Ammon's horn (tissue), 1 donor: ENCODE results near the gene SUCLG2.
"Not testable (repeated sequence)": the region's sequence is repeated elsewhere in the genome, so short reads cannot be mapped to it uniquely, and the experiment has no call there.

ENCODE experiments used
- DNase-seq: peaks from one replicate; pipeline ENCODE4 v3.0.0-alpha.2; 2016; ENCODE audit warnings: low spot score

The SUCLG2 gene

DNA sequence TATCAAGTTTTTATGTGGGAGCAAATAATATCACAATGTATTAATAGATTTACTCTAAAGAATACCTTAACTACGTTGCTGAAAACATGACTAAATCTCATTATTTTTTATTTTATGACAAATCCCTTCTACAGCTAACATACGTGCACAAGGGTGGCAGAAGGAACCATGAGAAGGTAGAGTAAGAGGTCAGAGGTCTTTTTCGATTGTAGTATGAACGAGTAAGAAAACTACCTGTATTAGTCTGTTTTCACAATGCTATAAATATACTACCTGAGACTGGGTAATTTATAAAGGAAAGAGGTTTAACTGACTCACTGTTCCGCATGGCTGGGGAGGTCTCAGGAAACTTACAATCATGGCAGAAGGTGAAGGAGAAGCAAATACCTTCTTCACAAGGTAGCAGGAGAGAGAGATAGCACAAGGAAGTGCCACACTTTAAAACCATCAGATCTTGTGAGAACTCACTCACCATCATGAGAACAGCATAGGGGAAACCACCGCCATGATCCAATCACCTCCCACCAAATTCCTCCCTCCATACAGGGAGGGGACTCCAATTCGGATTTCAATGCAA lies 95.3 kb downstream of the SUCLG2 start:
- no peak for DNase-seq

DNA sequence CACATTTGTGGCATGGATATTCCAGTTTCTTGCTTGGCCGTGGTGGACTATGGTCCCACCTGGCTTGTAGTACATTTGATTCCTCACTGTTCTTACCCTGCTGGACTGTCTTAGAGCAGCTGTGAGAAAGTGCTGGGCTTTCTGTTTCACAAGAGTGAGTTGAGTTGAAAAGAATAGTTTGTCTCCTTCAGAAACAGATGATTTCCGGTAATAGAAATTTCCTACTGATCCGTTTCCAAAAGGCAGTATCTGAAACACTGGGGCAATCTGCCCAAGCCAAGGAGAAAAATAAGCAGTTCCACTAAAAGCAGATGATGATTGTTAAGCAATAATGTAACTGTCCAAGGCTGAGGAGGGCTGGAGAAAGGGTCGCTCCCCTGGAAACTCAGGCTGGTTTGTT lies 96.0 kb downstream of the SUCLG2 start:
- no peak for DNase-seq

GRCh38 chr3:67557848-67558355 lies 96.5 kb downstream of the SUCLG2 start:
- DNase-seq, result no peak

DNA sequence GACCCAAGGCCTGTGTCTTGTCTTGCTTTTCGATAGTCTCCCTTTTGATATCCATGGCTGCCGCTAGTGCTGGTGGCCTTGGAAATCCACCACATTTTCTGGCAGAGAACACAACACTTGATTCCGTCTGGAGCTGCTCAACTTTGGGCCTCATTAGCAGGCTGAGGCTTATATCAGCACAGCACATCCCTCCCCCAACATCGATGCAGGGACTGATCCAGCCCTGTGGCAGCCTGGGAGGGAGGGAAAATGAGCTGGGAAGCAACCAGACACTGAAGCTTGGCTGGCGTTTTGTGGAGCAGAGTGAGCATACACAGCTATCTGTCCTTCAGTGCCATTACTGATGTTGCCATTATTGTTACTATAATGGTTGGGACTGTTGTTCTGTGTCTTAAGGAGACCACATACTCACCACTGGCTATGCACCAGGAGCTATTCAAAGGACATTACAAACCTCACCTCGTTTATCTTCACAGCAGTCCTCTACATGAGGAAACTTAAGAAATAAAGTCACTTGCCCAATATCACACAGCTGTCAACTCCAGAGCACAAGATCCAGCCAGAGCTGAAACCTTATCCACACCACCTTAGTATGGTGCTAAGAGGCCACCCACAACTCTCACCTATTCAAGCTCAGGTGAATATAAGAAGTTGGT lies 102.9 kb downstream of the SUCLG2 start:
- peak; percentile 11 for DNase-seq

- DNase-seq, result no peak
Observed at GRCh38 chr3:67550541-67550940, 103.9 kb downstream of the SUCLG2 start.

- not testable (repeated sequence) for DNase-seq
Observed at GRCh38 chr3:67542502-67543250, 111.7 kb downstream of the SUCLG2 start.

- no peak for DNase-seq
Observed at GRCh38 chr3:67540198-67540894, 114.1 kb downstream of the SUCLG2 start.

DNA sequence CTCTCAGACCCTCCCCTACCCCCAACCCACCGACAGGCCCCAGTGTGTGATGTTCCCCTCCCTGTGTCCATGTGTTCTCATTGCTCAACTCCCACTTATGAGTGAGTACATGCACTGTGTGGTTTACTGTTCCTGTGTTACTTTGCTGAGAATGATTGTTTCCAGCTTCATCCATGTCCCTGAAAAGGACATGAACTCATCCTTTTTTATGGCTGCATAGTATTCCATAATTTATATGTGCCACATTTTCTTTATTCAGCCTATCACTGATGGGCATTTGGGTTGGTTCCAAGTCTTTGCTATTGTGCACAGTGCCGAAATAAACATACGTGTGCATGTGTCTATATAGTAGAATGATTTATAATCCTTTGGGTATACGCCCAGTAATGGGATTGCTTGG lies 117.2 kb downstream of the SUCLG2 start:
- DNase-seq, result not testable (repeated sequence)

DNA sequence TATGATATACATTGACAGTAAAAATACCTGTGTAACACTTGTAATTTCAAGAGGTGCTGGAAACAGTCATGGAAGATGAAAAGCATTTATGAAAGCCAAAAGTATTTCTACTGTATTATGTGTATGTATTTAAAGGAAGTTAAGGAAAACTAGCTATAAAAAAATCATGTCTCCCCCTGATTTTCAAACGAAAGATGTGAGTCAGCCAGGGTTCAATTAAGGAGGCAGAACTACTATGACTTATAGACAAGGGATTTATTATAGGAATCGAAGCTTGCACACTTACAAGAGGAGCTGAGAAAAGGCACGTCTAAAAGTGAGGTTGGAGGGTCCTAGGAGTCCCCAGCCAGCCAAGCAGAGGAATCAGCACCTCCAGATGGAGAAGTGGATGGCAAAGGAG lies 119.4 kb downstream of the SUCLG2 start:
- no peak for DNase-seq

GRCh38 chr3:67534594-67534993 lies 119.8 kb downstream of the SUCLG2 start:
- DNase-seq, result no peak

DNA sequence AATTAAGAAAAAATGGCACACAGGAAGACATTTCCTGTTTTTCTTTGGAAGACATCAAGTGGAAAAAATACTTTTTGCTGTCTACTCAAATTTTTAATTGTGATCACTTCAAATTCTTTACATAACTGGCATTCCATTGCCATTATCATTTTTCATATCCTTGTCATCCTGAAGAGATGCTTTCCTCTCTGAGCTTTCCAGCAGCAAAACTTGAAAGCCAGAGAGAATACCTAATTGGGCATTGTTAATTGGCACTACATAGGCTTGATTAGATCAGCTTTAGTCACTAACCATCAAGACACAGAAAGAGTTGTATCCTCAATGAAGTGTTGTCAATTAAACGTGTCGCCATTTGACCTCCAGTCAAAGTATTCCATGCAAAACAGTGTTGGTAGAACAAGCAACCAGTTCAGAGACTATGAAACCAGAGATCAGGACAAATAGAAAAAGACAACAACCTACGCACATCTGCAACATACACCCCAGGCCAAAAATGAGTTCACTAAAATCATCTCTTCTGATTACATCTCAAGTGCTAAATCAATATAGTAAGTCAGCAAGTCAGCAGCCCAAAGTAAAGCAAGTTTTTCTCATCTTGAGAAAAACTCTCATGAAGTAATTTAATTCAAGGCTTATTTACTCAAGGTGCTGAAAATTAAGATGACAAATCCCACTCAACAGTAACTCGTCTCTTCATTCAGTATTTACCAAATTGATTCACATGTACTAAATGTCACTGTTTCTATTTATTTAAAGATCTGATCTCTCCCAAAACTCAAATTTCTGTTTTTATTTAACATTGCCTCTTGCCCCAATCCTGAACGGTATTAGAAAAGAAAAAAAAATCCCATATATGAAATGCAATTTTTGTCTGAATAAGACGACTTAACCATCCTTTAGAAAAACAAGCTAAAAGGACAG lies 123.0 kb downstream of the SUCLG2 start:
- DNase-seq, result no peak

DNA sequence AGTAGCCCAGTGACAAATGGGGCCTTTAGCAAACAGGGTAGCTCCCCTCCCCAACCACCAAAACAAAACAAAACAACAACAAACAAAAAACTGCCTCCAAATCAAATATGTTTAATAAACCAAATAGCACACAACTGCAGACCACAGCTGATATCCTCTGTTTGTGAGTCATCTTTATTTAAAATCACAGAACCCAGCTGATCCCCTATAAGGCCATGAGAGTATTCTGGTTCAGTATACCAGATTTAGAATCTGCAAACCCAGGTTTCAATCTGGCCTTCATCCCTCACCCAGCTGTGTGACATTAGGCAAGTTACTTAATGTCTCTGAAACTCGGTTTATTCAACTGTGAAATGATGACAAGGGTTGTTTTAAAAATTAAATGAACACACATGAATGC lies 124.5 kb downstream of the SUCLG2 start:
- no peak for DNase-seq

DNA sequence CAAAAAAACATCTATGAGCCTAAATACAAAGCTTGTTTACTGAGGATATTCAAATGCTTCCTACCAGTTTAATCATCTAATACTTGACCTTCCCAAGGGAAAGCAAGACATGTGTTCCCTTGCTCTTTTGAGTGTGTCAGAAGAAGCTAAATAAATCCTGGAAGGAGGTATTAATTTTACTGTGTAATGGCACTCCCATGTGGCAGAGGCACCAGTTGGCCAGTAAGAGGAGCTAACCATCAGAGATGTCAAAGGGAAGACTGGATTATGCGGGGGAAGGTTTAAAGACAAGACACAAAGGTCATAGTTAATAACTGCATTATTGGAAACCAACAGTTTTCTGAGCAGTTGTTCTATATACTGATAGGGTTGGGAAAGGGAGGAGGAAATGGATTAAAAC lies 125.1 kb downstream of the SUCLG2 start:
- DNase-seq, result no peak

DNA sequence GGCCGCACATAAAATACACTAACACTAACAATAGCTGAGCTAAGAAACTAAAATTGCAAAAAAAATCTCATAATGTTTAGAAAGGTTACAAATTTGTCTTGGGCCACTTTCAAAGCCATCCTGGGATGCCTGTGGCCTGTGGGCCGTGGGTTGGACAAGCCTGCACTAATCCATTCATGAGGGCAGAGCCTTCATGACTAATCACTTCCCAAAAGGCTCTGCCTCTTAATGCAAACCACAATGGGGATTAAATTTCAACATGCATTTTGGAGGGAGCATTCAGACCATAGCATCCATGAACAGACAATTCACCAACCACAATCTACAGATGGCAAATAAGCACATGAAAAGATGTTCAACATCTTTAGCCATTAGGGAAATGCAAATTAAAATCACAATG lies 128.2 kb downstream of the SUCLG2 start:
- no peak for DNase-seq

- DNase-seq, result no peak
Observed at GRCh38 chr3:67524046-67524445, 130.4 kb downstream of the SUCLG2 start.

DNA sequence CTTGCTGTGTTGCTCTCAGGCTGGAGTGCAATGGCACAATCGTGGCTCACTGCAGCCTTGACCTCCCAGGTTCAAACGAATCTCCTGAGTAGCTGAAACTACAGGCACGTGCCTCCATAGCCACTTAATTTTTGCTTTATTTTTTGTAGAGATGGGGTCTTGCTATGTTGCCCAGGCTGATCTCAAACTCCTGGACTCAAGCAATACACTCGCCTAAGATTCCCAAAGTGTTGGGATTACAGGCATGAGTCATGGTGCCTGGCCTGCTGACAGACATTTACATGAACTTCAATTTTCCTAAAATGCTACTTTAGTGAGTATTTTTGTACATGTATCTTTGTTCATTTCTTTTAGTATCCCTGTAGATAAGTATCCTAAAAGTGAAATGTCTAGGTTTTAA lies 132.3 kb downstream of the SUCLG2 start:
- no peak for DNase-seq

- no peak for DNase-seq
Observed at GRCh38 chr3:67521053-67521646, 133.3 kb downstream of the SUCLG2 start.

- no peak for DNase-seq
Observed at GRCh38 chr3:67518236-67518635, 136.2 kb downstream of the SUCLG2 start.

GRCh38 chr3:67517781-67518180 lies 136.6 kb downstream of the SUCLG2 start:
- no peak for DNase-seq

DNA sequence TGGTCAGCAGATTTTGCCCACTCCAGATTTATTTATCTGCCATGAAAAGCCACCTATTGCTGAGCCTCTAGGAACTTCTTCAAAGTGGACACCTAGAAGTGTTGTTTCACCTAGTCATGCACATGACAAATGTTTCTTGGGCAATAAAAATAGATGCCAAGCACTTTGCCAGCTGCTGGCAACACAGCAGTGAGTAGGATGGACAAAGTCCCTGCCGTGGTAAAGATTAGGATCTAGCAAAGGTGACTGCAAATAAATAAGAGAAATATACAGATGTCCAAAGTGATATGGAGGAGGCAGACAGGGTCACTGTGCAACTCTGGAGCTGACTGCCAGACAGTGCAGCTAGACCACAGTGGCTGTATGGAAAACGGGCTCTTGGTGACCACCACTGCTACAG lies 137.9 kb downstream of the SUCLG2 start:
- DNase-seq, result no peak

DNA sequence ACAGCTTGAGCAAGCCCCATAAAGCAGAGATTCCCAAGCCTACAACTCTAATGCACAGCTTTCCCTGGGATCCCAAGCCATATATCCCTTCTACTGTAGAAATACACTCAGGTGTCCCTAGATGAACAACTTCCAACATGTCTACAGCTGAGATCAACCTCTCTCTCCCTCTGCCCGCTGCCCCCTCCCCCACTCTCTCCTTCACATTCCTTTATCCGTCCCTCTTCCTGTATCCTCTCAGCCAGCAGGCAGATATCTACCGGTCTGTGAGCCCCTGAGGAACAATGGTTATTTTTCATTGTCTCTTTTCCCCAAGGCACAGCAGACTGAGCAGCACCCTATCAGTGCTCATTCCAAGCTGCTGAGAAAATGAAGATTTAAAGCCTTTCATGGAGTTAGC lies 138.6 kb downstream of the SUCLG2 start:
- no peak for DNase-seq
